Posterior cingulate gyrus (tissue), 11 donors: ENCODE measurements around the gene EHD3.
A peak's percentile ranks its signal among the peaks of the same experiment; 100 is the strongest.

Experiments
- DNase-seq, 10 donors: peaks; one replicate each; pipeline versions ENCODE4 v3.0.0 to v3.0.0-alpha.2; 2020 to 2021; ENCODE audit warnings: mixed read lengths in 3 of 10
- intact Hi-C: fragments of 100-400 bp; cut with DNase I; formaldehyde crosslinking; loops from one replicate; pipeline ENCODE4 v1.15.1; 2023

The EHD3 gene

GRCh38 chr2:31253356-31254131 lies 19.6 kb downstream of the EHD3 start:
- intact Hi-C loops = no loop called here
- peak in 2 of 10 donors; percentile 80 to 81 for DNase-seq

DNA sequence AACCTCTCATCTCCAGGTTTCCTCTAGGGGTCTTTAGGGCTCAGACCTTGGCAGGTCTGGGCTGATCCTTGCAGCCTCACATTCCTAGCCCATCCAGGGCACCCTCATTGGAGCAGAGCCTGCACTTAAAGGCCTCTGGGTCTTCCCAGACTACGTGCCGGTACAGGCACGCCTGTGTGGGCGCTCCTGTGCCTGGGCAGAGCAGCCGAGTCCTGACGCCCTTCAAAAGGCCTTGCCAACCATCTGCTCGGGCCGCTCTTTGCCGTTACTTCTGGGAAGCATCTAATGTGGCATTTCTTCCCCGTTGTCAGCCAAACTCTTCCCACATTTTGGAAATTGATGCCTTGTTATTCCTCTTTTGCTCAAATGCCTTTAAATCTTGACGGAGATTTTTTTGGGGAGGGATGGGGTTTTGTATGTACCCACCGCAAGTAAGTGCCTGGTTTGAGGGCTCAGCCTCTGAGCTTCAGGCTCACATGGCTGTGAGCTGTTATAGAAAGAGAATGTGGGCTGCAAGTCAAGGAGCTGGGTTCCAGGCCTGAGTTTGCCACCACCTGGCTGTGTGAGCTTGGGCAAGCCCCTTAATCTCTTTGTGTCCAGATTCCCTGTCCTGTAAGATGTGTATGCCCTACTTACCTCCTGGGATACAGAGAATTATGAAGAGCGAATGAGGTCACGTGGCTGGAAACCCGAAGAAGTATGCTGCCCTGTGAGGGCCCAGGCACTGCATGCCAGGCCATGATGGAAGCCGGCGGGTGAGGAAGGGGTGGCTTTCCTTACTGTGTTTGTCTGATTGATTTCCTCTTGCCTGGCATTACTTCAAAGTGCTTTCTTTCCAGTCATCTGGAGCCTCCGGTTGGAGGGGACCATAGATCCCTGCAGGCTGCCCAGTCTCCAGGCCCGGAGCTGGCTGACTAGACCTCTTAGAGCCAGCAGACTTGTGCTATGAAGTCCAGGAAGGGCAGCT lies 20.6 kb downstream of the EHD3 start:
- intact Hi-C loops = no loop called here

GRCh38 chr2:31255911-31256571 lies 22.1 kb downstream of the EHD3 start:
- intact Hi-C loops = no loop called here
- DNase-seq = no peak

More for the DNA sequence above, 20.6 kb downstream of the EHD3 start:
- DNase-seq = peak in 3 of 10 donors; percentile 86 to 91 (median 89)

DNA sequence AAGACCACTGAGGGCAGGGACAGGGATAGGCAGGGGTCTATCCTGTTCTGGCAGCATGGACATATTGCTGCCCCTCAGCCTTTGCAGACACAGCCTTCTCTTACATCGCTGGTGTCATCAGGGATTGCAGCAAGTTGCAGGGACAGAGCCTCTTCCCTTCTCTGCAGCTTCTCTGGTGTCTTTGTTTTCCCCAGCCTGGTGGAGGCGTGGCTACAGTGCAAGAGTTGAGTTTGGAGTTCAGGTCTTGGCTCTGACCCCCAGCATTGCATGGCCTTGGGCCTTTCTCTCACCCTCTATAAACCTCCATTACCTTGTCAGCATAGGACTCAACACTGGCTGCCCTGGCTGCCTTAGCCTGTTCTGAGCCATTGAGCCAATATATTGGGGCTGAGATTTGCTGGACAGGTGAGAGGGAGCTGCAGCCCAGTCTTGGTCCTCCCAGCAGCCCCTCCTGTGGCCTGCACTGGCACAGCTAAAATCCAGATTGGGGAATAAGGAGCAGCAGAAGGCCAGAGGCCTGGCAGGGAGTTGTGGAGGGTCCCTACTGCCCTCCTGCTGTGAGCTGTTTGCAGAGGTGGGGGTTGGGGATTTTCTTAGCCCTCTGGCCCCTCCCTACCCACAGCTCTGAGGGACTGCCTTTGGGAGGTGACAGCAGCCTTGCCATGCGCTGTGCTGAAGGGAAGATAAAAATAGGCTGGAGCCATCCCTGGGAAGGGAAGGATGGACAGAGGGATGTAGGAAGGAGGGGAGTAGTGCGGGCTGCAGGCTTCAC lies 22.8 kb downstream of the EHD3 start:
- intact Hi-C loops = no loop called here
- DNase-seq = no peak

- no peak for DNase-seq
- intact Hi-C loops = no loop called here
These were observed 24.4 kb downstream of the EHD3 start for GRCh38 chr2:31258351-31258750.

DNA sequence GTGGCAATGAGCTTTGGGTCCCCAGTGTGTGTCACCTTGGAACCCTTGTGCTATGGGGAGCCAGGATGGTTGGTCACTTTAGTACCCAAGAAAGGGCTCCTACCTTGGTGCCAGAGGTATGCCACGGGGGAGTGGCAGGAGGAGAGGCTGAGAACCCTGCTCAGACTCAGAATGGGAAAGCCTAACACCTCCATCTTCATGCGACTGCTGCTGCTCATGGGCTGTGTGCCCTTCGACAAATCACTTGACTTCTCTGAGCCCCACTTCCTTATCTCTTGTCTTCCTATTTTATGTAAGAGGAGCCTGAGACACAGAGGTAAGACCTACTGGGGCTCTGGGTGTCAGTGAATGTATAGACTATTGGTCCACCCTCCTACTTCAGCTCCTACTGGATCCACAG lies 25.1 kb downstream of the EHD3 start:
- intact Hi-C loops = no loop called here
- no peak for DNase-seq

GRCh38 chr2:31260870-31261269 lies 26.9 kb downstream of the EHD3 start:
- peak in 2 of 10 donors; percentile 47 to 58 for DNase-seq
- intact Hi-C loops = no loop called here

DNA sequence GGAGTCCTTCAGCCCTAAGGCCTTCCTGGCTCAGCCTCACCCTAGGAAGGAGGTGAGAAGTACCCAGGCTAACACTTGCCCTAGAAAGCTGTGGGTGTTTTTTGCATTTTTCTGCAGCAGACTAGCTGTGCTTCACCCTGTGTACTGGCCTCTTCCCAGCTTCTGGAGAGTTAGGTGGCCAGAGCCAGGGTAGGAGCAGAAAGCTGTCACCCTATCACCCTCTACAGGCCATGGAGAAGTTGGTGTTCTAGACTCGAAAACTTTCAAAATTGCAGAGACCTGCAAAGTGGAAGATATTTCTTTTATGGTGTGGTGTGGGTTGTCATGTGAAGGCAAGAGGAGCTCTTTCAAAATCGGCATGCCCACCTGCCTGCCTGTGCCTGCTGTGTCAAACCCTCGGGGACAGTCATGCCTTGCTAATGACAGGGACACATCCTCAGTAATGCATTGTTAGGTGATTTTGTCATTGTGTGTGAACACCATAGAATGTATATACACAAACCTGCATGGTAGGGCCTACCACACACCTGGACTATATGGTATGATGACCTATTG lies 29.8 kb downstream of the EHD3 start:
- intact Hi-C loops = no loop called here
- no peak for DNase-seq

DNA sequence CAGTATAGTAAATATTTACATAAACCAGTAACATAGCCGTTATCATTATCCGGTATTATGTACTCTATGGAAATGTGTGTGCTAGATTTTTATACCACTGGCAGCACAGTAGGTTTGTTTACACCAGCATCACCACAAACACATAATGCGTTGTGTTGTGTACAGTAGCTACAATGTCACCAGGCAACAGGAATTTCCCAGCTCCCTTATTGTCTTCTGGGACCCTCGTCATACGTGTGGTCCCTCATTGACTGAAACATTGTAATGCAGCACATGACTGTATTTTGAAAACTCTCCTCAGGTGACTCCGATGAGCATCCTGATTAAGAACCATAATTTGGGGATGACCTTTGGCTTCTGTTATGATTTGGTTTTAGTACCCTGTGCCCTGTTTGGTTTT lies 31.3 kb downstream of the EHD3 start:
- no peak for DNase-seq
- intact Hi-C loops = no loop called here

GRCh38 chr2:31266804-31267203 lies 32.9 kb downstream of the EHD3 start:
- DNase-seq = peak in 1 of 10 donors; percentile 79
- intact Hi-C loops = no loop called here

GRCh38 chr2:31267437-31268120 lies 33.6 kb downstream of the EHD3 start:
- peak in 8 of 10 donors; percentile 19 to 93 (median 62) for DNase-seq
- intact Hi-C loops = no loop called here

GRCh38 chr2:31268344-31268743 lies 34.4 kb downstream of the EHD3 start:
- intact Hi-C loops = no loop called here

GRCh38 chr2:31269087-31269486 lies 35.1 kb downstream of the EHD3 start:
- no peak for DNase-seq
- intact Hi-C loops = no loop called here

More at GRCh38 chr2:31268344-31268743, 34.4 kb downstream of the EHD3 start:
- no peak for DNase-seq

GRCh38 chr2:31270131-31270530 lies 36.2 kb downstream of the EHD3 start:
- intact Hi-C loops = no loop called here
- no peak for DNase-seq

DNA sequence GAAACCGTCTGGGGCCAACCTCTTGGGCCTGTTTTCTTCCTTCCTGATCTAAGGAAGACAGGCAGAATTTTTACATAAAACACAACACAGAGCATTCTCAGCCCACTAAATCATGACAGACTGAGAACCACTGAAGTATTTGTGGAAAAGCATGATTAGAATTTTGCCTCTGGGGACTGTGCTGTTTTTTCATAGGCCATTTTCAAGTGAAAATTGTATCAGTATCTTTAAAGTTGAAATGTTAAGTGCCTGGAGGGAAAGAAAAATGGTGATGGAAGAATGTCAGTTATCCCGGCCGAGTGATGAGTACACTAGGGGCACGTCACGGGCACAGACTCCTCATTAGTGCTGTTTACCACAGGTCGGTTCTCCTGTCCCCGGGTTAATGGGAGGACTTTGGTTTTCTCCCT lies 36.9 kb downstream of the EHD3 start:
- no peak for DNase-seq
- intact Hi-C loops = no loop called here

GRCh38 chr2:31271851-31272267 lies 37.9 kb downstream of the EHD3 start:
- intact Hi-C loops = no loop called here
- no peak for DNase-seq

GRCh38 chr2:31274401-31275075 lies 40.6 kb downstream of the EHD3 start:
- intact Hi-C loops = no loop called here
- DNase-seq = no peak

- intact Hi-C loops = no loop called here
- no peak for DNase-seq
These were observed 42.0 kb downstream of the EHD3 start for GRCh38 chr2:31275976-31276375.

DNA sequence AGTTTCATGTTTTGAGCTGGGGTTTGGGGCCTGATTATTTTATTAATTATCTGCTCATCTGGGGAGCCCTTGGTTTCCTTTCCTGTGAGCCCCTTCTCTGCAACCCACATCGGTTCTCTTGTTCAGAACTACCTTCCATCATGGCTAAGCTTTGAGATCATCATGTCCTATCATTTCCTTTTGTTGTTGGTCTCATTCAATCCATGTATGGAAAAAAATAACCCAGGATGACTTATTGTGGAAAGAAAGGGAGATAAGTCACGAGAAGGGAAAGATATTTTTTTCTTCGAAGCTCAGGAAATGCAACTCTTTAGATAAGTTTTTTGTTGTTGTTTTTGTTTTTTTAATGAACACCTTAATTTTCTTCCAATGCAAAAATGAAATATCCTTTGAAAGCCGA lies 43.7 kb downstream of the EHD3 start:
- no peak for DNase-seq
- intact Hi-C loops = no loop called here
